Right kidney (tissue), 1 donor: Measurements from ENCODE around the gene AICDA.

Source experiments
- DNase-seq: peaks from one replicate; pipeline ENCODE4 v3.0.0-alpha.2; 2016

AICDA gene

DNA sequence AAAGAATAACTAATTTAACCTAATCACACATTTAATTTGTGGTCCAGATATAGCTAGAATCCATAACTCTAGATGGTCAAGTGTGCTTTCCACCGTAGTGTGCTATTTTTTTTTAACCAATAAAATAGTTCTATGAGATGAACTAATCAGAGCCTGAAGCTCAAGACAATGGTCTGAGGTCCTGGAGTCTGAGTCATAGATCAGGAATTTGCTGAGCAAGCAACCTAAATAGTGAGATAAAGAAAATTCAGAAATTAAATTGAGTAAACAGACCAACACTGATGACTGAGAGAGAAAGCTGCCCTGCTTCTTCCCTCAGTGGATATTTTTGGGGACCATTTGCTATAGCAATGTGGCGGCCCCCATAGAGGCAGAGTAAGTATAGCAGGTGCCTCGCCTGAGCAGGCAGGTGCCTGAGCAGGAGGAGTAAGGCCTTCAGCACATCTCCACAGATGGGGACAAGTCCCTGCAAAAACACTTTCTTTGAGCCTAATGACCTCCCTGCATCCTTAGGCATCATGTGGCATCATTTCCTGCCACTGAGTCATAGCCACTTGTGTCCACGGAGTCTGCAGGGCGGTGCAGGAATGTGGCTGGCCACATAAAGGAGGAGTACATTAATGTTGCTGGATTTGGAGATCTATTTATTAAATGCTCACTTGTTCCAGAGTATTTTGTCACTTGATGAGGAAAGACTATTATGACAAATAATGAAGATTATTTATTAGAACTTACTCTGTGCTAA is 58.0 kb downstream of the AICDA start:
- DNase-seq, result no peak

DNA sequence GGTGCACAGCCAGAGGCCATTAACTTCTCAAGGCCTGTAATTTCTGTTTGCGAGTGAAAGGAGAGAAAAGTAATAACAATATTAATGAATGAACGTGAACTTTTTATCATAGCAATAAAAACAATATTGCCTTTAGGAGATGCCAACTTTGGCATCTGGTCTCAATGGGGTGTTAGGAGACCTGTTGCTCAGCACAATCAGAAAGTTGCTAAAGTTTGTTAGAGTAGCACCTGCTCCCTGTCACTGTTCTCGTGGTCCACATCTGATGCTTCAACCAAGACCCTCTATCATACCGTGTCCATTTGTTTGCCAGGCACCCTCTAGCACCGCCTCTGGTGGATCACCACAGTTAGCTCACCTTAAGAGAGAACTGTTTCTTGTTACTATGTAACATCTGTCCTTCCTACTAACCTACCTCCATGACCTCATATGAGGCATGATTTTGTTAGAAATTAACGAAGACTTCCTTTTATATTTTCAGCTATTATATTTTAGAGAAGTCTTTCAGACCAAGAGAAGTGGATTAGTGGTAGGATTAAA is 59.5 kb downstream of the AICDA start:
- no peak for DNase-seq
